HCT116 (cell line): ENCODE data around the gene FGG.

Experiments used
- CTCF ChIP-seq, 3 experiments: fragments of 200-600 bp in 1 of 3; sonication (generic) in 1 of 3; IDR thresholded peaks in 2 of 3; conservative IDR thresholded peaks in 1 of 3; 2 replicates each; pipeline ENCODE4 v1.5.1; 2012 to 2017; ENCODE audit warnings: low read depth in 2 of 3, low read length in 2 of 3, antibody characterized with exemption in 1 of 3, borderline replicate concordance in 1 of 3, control low read depth in 1 of 3, mild to moderate bottlenecking in 1 of 3, mixed read lengths in 1 of 3, mixed run types in 1 of 3, moderate library complexity in 1 of 3; ENCODE audit not compliant: insufficient read depth in 1 of 3
- POLR2A ChIP-seq: IDR thresholded peaks from 2 replicates; pipeline ENCODE4 v1.7.0; 2011; ENCODE audit warnings: borderline replicate concordance; ENCODE audit not compliant: insufficient read depth, insufficient read length; ENCODE audit errors: extremely low read depth
- REST ChIP-seq: IDR thresholded peaks from 2 replicates; pipeline ENCODE4 v1.6.1; 2012; ENCODE audit warnings: low read depth
- TCF7L2 ChIP-seq: IDR thresholded peaks from 2 replicates; pipeline ENCODE4 v1.7.0; 2011; ENCODE audit warnings: borderline replicate concordance, inconsistent platforms; ENCODE audit not compliant: insufficient read depth, insufficient read length; ENCODE audit errors: extremely low read depth
- YY1 ChIP-seq: IDR thresholded peaks from 2 replicates; pipeline ENCODE4 v1.6.1; 2011; ENCODE audit warnings: low read length, low read depth, moderate library complexity, mild to moderate bottlenecking; ENCODE audit not compliant: insufficient replicate concordance; ENCODE audit errors: extremely low read depth
- ZBTB33 ChIP-seq: IDR thresholded peaks from 2 replicates; pipeline ENCODE4 v1.6.1; 2011; ENCODE audit warnings: mild to moderate bottlenecking, low read length, moderate library complexity; ENCODE audit not compliant: insufficient replicate concordance; ENCODE audit errors: extremely low read depth

GRCh38 chr4:154559141-154559493 lies 53.3 kb downstream of the FGG start:
- TF ChIP-seq POLR2A = no peak
- no peak for TF ChIP-seq TCF7L2
- no peak for TF ChIP-seq CTCF (IDR thresholded peaks at IDR 0.05 in 2 of 3, conservative IDR thresholded peaks at IDR 0.05 in 1 of 3; ENCODE audit: borderline replicate concordance in 1 of 3, insufficient read depth in 1 of 3, low read depth in 2 of 3, low read length in 2 of 3)
- no peak for TF ChIP-seq REST
- TF ChIP-seq ZBTB33 = no peak
- no peak for TF ChIP-seq YY1
